Heart left ventricle (tissue), 16 donors: ENCODE data around the gene MGP. TPM values are rescaled to one million over a fixed set of nuclear protein-coding genes. Genes with fewer than 3 reads are reported as not detected.

ENCODE experiments used
- ATAC-seq, 4 donors: fragments of 200-7000 bp; cut with Tn5 transposase; one replicate each; pipeline ENCODE4 v1.9.1; 2020 to 2022; ENCODE audit warnings: moderate library complexity in 4 of 4, mild to moderate bottlenecking in 3 of 4, moderate number of reproducible peaks in 1 of 4
- DNase-seq, 5 donors: peaks; one replicate each; pipeline ENCODE4 v3.0.0-alpha.2; 2020
- H3K27ac ChIP-seq, 12 donors: fragments of 200-600 bp; sonication (generic) in 4 of 12; one replicate each; pipeline versions ENCODE4 v1.5.0 to v1.8.0; 2016 to 2022; ENCODE audit warnings: mild to moderate bottlenecking in 2 of 12
- H3K27me3 ChIP-seq, 9 donors: fragments of 200-600 bp; sonication (generic) in 2 of 9; one replicate each; pipeline versions ENCODE4 v1.5.1 to v1.8.0; 2016 to 2022; ENCODE audit warnings: mild to moderate bottlenecking in 3 of 9
- H3K36me3 ChIP-seq, 9 donors: fragments of 200-600 bp; sonication (generic) in 2 of 9; one replicate each; pipeline versions ENCODE4 v1.5.0 to v1.8.0; 2018 to 2022; ENCODE audit warnings: mild to moderate bottlenecking in 2 of 9
- H3K4me1 ChIP-seq, 12 donors: fragments of 200-600 bp; sonication (generic) in 4 of 12; one replicate each; pipeline versions ENCODE4 v1.5.0 to v1.8.0; 2016 to 2022; ENCODE audit warnings: mild to moderate bottlenecking in 3 of 12
- H3K4me3 ChIP-seq, 12 donors: fragments of 200-600 bp; sonication (generic) in 4 of 12; one replicate each; pipeline versions ENCODE4 v1.5.0 to v1.8.0; 2017 to 2022; ENCODE audit warnings: mild to moderate bottlenecking in 9 of 12, moderate library complexity in 4 of 12
- H3K9me3 ChIP-seq, 12 donors: fragments of 200-600 bp; sonication (generic) in 4 of 12; one replicate each; pipeline versions ENCODE4 v1.5.0 to v1.8.0; 2016 to 2022; ENCODE audit warnings: mild to moderate bottlenecking in 1 of 12
- POLR2A ChIP-seq, 2 donors: fragments of 450-650 bp; IDR thresholded peaks; one replicate each; pipeline ENCODE4 v1.6.1; 2017; ENCODE audit warnings: antibody characterized with exemption in 2 of 2, mild to moderate bottlenecking in 2 of 2, moderate library complexity in 2 of 2
- WGBS, 4 donors: extraction: QIAGEN DNeasy Blood & Tissue Kit in 2 of 4; methylation state at CpG; one replicate each; pipeline versions ENCODE4 v1.1.5 to v1.1.7; 2013 to 2018; 5-methylcytosine and 5-hydroxymethylcytosine counted together
- intact Hi-C, 10 donors: fragments of 100-400 bp; cut with DNase I; formaldehyde crosslinking; loops; one replicate each; pipeline versions ENCODE4 v1.11.1 to v1.14.2; 2022
- long read RNA-seq, 3 donors: library from polyadenylated mRNA; unstranded; transcript quantifications; one replicate each; pipeline ENCODE4 v2.0.0, GENCODE V29; 2020 to 2021
- polyA plus RNA-seq, 2 donors: library from polyadenylated mRNA; stranded (reverse); fragments of 200-250 nt; gene quantifications; one replicate each; pipeline ENCODE4 v1.2.3, GENCODE V29; 2013
- total RNA-seq, 9 donors: library from RNA; depleted of rRNA in 2 of 9; stranded (reverse); fragments of >200 nt in 2 of 9; fragmentation: NEBNext Ultra II Directional in 3 of 9; extraction: Animal tissue kit (Norgen Biotek cat#: 25700) in 3 of 9; gene quantifications; one replicate each; pipeline versions ENCODE4 v1.1.0 to v1.2.4, GENCODE V29; 2016 to 2023
- TF ChIP-seq, protein P1 (sequence below), 12 donors: fragments of 200-600 bp; sonication (generic) in 4 of 12; IDR thresholded peaks; one replicate each; pipeline versions ENCODE4 v1.5.0 to v1.8.0; 2018 to 2022; ENCODE audit warnings: antibody characterized with exemption in 12 of 12, mild to moderate bottlenecking in 5 of 12
- donor health status: ischemic (EF 13 %, LVEDD 7.1; RV severe dilation, severe dysfunction).
- donor health status: healthy with polysubstance abuse.
- donor health status: DM: no; HTN: yes; CAD: no.
- donor health status: DM: no; HTN: no; CAD: no.
- donor health status: ischemic (EF 25% LVEDD 6.9; RV normal size, moderate dysfunction).
- donor health status: ischemic (EF 25% LVEDD 5.7; RV mildly dilated, moderate dysfunction).
- donor health status: healthy.
- donor health status: DM: yes; HTN: yes; CAD: no.
- donor health status: ischemic (EF 35%, LVEDD 5.7; RV mildly dilated, moderate dysfunction).
- donor health status: nonischemic (EF 11% LVEDD 7.7; RV severe dilation, severe dysfunction).
- donor health status: DM: yes; HTN: yes; CAD: no.
- donor health status: PGD.
- donor health status: ischemic (EF 29% LVEDD 5.4; RV normal size, mild dysfunction).
- donor health status: nonischemic (EF 23%, LVEDD 6.1; RV moderate dilation, normal function).

MGP gene
- total RNA-seq: 100 to 1,000 TPM; 147 to 651 (median 255) TPM
- polyA plus RNA-seq: 100 to 1,000 TPM; 142 to 336 TPM
- long read RNA-seq, donor 1, transcript MGP-203 (4 exons, 1,405 nt): major isoform, 37 of 38 reads
- long read RNA-seq, donor 1, partial matches to known transcripts: 0 of 38 reads
- long read RNA-seq, donor 1, other reads (novel, unspliced or antisense): 1 of 38 reads
- long read RNA-seq, donor 2, transcript MGP-203 (4 exons, 1,405 nt): major isoform, 18 of 20 reads
- long read RNA-seq, donor 2, partial matches to known transcripts: 1 of 20 reads
- long read RNA-seq, donor 2, other reads (novel, unspliced or antisense): 1 of 20 reads
- long read RNA-seq, donor 3, transcript MGP-203 (4 exons, 1,405 nt): major isoform, 52 of 56 reads
- long read RNA-seq, donor 3, partial matches to known transcripts: 3 of 56 reads
- long read RNA-seq, donor 3, other reads (novel, unspliced or antisense): 1 of 56 reads

DNA sequence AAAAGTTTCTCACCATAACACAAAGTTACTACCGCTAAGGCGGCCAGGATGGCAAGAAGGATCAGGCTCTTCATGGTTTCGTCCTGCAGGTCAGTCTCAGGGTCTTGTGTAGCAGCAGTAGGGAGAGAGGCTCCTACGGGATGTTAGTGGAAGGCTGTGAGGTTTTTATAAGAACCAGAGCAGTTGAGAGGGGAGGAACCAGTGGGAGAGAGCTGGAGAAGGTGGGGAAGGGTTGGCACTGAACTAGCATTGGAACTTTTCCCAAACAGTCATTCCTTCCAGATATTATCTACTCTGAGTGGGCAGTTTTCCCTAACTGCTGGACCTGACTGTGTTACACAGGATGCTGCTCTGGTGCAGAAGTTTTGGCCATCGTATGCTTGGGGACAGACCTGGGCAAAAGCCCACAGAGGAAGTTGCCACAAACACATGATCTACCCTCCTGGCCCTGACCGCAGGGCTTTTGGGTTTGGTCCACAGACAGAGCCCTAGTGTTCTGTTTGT is at the start of gene MGP:
TSS of gene MGP (minus strand) at position 137 of the 504 bp plus-strand sequence. CDS start at position 74, 63 bp downstream.
- ATAC-seq (peak; percentile 79 to 93 (median 88)), DNase-seq (peak in 4 of 5 donors; percentile 46 to 69 (median 58))
- WGBS, 4 donors: 18 to 38% (median 26%) methylated on average over 6 of the region's 6 CpGs
- Histone ChIP-seq H3K27me3 (no peaks in the 10 kb centered on the region), H3K4me3 (peak within 1 kb of the TSS; percentile 1 to 68 (median 48)), H3K4me1 (peaks cover 0 to 43% (median 8%) of the 10 kb centered on the region in 12 donors), H3K9me3 (no peaks in the 10 kb centered on the region), H3K27ac (peak within 1 kb of the TSS; percentile 50 to 89 (median 79)), H3K36me3 (peaks cover 0 to 29% (median 10%) of the 10 kb centered on the region in 9 donors)
- TF ChIP-seq, protein P1, sequence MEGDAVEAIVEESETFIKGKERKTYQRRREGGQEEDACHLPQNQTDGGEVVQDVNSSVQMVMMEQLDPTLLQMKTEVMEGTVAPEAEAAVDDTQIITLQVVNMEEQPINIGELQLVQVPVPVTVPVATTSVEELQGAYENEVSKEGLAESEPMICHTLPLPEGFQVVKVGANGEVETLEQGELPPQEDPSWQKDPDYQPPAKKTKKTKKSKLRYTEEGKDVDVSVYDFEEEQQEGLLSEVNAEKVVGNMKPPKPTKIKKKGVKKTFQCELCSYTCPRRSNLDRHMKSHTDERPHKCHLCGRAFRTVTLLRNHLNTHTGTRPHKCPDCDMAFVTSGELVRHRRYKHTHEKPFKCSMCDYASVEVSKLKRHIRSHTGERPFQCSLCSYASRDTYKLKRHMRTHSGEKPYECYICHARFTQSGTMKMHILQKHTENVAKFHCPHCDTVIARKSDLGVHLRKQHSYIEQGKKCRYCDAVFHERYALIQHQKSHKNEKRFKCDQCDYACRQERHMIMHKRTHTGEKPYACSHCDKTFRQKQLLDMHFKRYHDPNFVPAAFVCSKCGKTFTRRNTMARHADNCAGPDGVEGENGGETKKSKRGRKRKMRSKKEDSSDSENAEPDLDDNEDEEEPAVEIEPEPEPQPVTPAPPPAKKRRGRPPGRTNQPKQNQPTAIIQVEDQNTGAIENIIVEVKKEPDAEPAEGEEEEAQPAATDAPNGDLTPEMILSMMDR (IDR thresholded peaks at IDR 0.05): no peak
- TF ChIP-seq POLR2A (IDR thresholded peaks at IDR 0.05): peak in 1 of 2 donors; percentile 52
- intact Hi-C loops: loop anchor here in 4 of 10 donors (2.0 to 5.0 kb wide), 3 partner anchors 38 to 77 kb away; partner anchors contain the start of gene ARHGDIB (in 2 of the 4)

DNA sequence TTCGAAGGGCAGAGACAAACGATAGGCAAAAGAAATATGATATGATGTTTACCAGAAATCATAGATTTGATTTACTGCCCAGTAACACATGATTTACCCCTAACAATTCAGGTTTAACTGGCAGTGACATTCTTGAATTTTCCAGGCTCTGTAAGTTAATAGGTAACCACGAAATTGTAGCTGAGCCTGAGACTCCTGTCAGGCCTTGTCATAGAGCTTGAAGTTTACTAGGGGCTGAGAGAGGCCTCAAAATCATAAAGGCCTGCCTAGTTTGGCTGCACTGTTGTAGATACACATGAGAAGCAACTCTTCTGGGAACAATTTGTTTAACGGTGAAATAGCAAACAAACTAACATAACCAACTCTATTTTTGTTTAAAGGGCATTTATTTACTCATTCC is 49.4 kb upstream of the MGP start:
- no peaks in the 10 kb centered on the region for H3K9me3 ChIP-seq
- H3K4me1 ChIP-seq: peaks cover 0 to 4% (median 0%) of the 10 kb centered on the region in 12 donors
- H3K27ac ChIP-seq: no peak overlapping the region
- no peak for DNase-seq
- no peaks in the 10 kb centered on the region for H3K27me3 ChIP-seq
- intact Hi-C loops: loop anchor here in 1 of 10 donors (10.0 kb wide), 1 partner anchor 50 kb away; no protein-coding TSS in a partner anchor
- TF ChIP-seq, protein P1 (IDR thresholded peaks at IDR 0.05): no peak
- TF ChIP-seq POLR2A (IDR thresholded peaks at IDR 0.05): no peak
- no peak overlapping the region for H3K4me3 ChIP-seq
- no peak for ATAC-seq
- peaks cover 0 to 27% (median 0%) of the 10 kb centered on the region in 9 donors for H3K36me3 ChIP-seq
- 82 to 89% (median 87%) methylated on average over 4 of the region's 4 CpGs for WGBS, 4 donors

DNA sequence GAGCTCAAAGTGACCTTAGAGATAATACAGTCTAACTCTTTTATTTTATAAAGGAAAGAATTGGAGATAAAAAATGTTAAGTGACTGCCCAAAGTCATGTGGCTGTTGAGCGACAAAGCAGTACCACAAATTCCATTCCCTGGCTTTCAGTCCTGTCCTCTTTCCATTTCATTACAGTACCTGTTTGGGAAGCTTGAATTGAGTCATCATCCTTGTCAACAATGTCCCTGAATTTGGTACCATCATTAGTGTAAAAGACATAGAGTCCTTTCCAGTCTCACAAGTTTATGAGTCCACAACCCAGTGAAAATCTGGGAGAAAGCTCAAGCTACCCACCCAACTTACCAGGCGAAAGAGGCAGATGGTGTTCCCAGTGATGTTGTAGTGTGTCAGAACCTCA is 48.9 kb upstream of the MGP start:
- DNase-seq (no peak), ATAC-seq (no peak)
- H3K36me3 ChIP-seq: peaks cover 0 to 29% (median 0%) of the 10 kb centered on the region in 9 donors
- peaks cover 0 to 5% (median 0%) of the 10 kb centered on the region in 12 donors for H3K4me1 ChIP-seq
- TF ChIP-seq POLR2A (IDR thresholded peaks at IDR 0.05): no peak
- intact Hi-C loops: loop anchor here in 1 of 10 donors (10.0 kb wide), 1 partner anchor 50 kb away; no protein-coding TSS in a partner anchor
- no peak overlapping the region for H3K27ac ChIP-seq
- WGBS, 4 donors: 96 to 99% (median 98%) methylated on average over 2 of the region's 2 CpGs
- H3K4me3 ChIP-seq: no peak overlapping the region
- H3K9me3 ChIP-seq: no peaks in the 10 kb centered on the region
- no peaks in the 10 kb centered on the region for H3K27me3 ChIP-seq

DNA sequence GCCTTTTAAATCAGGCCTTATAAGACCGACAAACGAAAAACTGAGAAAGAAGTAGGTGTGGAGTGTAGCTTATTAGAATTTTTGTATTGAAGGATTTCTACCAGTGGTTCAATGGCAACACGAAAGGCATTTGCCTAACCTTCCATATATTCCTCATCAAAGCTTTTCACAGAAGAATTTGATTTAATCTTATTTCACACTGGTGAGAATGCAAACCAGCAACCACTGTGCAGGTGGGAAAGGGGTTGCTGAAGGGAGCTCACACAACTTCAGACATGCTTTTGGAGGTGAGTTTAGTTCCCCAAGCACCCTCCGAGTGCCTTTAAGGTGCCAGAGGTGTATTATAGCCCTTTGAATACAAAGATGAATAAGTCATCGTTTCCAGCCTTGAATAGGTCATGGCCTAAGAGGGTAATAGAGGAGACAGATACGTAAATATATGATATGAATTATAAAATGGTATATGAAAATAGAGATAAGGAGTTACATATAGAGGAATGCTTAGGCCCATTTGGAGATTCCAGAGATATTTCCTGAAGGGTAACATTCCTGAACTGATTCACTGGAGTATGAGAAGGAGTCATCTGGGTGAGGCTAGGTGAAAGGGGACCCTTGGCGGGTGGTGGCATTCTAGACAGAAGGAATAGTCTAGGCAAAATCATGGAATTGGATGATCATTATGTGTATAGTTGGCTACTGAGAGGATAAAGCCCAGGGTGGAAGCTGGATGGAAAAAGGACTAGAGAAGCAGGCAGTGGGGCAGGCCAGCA is 46.3 kb upstream of the MGP start:
- H3K27ac ChIP-seq: no peak overlapping the region
- H3K4me1 ChIP-seq: peaks cover 0 to 12% (median 0%) of the 10 kb centered on the region in 12 donors
- H3K36me3 ChIP-seq: peaks cover 0 to 29% (median 0%) of the 10 kb centered on the region in 9 donors
- no peak overlapping the region for H3K4me3 ChIP-seq
- TF ChIP-seq POLR2A (IDR thresholded peaks at IDR 0.05): no peak
- TF ChIP-seq, protein P1 (IDR thresholded peaks at IDR 0.05): no peak
- intact Hi-C loops: loop anchor here in 1 of 10 donors (10.0 kb wide), 1 partner anchor 53 kb away; no protein-coding TSS in a partner anchor
- no peak for ATAC-seq
- no peaks in the 10 kb centered on the region for H3K9me3 ChIP-seq
- 95% methylated on average over 7 of the region's 7 CpGs for WGBS, 4 donors
- H3K27me3 ChIP-seq: no peaks in the 10 kb centered on the region
- DNase-seq: no peak
